Neural progenitor cell (in vitro differentiated cells): ENCODE data around the gene COG2.

Source experiments
- EZH2 ChIP-seq: fragments of 200-600 bp; sonication (generic); IDR thresholded peaks from 2 replicates; pipeline ENCODE4 v1.6.1; 2017; ENCODE audit warnings: antibody characterized with exemption, mild to moderate bottlenecking, moderate library complexity
- TF ChIP-seq, protein P1 (sequence below): fragments of 200-600 bp; sonication (generic); IDR thresholded peaks from 2 replicates; pipeline ENCODE4 v1.5.1; 2017; ENCODE audit warnings: antibody characterized with exemption, mild to moderate bottlenecking

DNA sequence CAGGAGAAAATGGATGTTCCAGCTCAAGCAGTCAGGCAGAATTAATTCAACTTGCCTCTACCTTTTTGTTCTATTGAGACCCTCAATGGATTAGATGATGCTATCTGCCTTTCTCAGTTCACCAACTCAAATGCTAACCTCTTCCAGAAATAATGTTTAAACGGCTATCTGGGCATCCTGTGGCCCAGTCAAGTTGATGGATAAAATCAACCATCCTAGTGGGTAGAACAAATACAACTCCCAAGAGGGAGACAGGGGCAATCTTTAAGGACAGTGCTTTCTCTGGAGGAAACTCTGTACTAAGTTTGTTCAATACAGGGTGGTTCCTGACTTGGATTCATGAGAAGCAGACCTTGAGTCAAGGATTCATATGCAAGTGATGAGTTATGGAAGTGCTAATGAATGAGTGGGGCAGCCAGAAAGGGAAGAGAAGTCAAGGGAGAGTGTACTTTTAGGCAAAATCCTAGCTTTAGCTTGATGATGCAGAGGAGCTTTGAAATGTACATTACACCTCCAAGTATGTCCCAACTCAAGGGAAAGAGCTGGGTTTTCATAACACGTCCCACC is 49.4 kb upstream of the COG2 start:
- TF ChIP-seq, protein P1, sequence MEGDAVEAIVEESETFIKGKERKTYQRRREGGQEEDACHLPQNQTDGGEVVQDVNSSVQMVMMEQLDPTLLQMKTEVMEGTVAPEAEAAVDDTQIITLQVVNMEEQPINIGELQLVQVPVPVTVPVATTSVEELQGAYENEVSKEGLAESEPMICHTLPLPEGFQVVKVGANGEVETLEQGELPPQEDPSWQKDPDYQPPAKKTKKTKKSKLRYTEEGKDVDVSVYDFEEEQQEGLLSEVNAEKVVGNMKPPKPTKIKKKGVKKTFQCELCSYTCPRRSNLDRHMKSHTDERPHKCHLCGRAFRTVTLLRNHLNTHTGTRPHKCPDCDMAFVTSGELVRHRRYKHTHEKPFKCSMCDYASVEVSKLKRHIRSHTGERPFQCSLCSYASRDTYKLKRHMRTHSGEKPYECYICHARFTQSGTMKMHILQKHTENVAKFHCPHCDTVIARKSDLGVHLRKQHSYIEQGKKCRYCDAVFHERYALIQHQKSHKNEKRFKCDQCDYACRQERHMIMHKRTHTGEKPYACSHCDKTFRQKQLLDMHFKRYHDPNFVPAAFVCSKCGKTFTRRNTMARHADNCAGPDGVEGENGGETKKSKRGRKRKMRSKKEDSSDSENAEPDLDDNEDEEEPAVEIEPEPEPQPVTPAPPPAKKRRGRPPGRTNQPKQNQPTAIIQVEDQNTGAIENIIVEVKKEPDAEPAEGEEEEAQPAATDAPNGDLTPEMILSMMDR, result no peak
- no peak for TF ChIP-seq EZH2
